WI38 (cell line): ENCODE measurements around the gene ZNF668.

Experiments
- H3K4me3 ChIP-seq: 2 replicates; pipeline ENCODE4 v1.5.1; 2011; ENCODE audit warnings: low read depth, mild to moderate bottlenecking, control low read depth, low read length
- TF ChIP-seq, protein P1 (sequence below): IDR thresholded peaks from 2 replicates; pipeline ENCODE4 v1.5.1; 2012; ENCODE audit warnings: low read depth, mild to moderate bottlenecking, control low read depth, low read length

ZNF668 gene

DNA sequence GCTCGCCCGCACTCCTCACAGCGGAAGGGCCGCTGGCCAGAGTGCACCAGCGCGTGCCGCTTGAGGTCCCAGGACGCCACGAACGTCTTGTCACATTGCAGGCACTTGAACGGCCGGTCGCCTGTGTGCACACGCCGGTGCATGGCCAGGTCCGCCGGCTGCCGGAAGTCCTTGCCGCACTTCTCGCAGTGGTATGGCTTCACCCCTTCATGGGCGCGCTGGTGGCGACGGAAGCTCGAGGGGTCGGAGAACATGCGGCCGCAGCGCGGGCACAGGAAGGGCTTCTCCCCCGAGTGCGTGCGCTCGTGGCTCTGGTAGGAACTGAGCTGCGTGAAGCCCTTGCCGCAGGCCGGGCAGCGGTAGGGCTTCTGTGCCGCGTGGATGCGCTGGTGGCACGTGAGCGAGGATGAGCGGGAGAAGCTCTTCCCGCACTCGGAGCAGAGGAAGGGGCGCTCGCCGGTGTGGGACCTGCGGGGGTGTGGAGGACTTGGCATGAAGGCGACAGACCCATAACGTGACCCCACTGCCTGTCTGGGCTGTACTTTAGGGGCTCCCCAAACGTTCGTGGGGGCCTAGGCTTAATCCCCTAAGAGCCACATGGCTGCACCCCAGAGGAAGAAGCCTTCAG, 12.1 kb downstream of the ZNF668 start:
- TF ChIP-seq, protein P1, sequence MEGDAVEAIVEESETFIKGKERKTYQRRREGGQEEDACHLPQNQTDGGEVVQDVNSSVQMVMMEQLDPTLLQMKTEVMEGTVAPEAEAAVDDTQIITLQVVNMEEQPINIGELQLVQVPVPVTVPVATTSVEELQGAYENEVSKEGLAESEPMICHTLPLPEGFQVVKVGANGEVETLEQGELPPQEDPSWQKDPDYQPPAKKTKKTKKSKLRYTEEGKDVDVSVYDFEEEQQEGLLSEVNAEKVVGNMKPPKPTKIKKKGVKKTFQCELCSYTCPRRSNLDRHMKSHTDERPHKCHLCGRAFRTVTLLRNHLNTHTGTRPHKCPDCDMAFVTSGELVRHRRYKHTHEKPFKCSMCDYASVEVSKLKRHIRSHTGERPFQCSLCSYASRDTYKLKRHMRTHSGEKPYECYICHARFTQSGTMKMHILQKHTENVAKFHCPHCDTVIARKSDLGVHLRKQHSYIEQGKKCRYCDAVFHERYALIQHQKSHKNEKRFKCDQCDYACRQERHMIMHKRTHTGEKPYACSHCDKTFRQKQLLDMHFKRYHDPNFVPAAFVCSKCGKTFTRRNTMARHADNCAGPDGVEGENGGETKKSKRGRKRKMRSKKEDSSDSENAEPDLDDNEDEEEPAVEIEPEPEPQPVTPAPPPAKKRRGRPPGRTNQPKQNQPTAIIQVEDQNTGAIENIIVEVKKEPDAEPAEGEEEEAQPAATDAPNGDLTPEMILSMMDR, result no peak

DNA sequence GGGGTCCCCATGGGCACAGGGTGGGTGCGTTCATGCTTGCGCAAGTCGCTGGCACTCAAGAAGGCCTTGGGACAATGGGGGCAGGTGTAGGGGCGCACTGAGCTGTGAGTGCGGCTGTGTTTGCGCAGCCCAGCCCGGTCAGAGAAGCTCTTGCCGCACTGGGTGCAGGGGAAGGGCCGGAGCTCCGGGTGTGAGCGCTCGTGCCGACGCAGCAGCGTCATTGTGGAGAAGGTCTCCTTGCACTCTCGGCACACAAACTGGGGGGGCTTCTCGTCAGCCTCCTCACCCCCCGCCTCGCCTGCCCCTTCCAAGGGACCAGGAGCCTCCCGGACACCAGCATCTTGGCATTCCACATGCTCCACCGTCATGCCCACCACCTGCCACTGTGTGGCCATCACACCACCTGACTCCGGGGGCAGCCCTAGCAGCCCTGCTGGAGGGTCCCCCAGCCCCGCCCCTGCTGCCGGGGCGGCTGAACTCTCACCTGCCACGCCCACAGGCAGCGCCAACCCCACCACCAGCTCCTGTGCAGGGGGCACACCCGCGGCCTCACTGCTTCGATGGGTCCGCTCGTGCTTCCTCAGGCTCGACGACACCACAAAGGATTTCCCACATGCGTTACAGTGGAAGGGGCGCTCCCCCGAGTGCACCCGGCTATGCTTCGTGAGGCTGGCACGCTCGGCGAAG, 12.8 kb downstream of the ZNF668 start:
- TF ChIP-seq, protein P1, result no peak

More for the DNA sequence above, 12.1 kb downstream of the ZNF668 start:
- H3K4me3 ChIP-seq, result no peak overlapping the region

DNA sequence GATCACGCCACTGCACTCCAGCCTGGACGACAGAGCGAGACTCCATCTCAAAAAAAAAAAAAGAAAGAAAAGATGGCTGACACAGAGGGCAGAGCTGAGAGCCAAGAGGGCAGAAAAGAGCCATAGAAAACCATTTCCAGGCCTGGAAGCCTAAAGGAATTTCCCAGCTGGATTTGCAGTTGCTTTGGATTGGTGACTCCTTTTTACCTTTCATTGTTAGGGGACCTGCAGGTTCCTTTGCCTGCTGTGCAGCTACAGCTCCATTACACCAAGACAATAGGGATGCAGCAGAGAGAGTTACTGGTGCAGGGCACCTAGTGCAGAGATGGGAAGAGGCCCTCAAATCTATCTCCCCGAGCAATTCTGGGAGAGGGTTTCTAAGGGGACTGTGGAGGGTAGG, 18.4 kb downstream of the ZNF668 start:
- TF ChIP-seq, protein P1, result no peak
- no peak overlapping the region for H3K4me3 ChIP-seq

More for the DNA sequence above, 12.8 kb downstream of the ZNF668 start:
- H3K4me3 ChIP-seq, result no peak overlapping the region

DNA sequence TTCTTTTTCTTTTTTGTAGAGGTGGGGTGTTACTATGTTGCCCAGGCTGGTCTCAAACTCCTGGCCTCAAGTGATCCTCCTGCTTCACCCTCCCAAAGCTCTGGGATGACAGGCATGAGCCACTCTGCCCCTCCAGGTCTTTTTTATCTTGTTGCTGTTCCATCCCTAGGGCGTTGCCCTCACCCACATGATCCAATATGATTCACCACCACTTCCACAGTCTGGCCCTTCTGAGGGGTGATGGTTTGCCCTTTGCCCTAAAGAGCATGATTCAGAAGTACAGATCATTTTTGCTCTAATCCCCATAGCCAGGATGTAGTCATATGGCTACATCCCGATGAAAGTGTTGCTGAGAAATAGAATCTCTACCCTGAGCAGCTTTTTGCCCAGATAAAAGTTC, 21.9 kb downstream of the ZNF668 start:
- TF ChIP-seq, protein P1, result no peak
- no peak overlapping the region for H3K4me3 ChIP-seq

DNA sequence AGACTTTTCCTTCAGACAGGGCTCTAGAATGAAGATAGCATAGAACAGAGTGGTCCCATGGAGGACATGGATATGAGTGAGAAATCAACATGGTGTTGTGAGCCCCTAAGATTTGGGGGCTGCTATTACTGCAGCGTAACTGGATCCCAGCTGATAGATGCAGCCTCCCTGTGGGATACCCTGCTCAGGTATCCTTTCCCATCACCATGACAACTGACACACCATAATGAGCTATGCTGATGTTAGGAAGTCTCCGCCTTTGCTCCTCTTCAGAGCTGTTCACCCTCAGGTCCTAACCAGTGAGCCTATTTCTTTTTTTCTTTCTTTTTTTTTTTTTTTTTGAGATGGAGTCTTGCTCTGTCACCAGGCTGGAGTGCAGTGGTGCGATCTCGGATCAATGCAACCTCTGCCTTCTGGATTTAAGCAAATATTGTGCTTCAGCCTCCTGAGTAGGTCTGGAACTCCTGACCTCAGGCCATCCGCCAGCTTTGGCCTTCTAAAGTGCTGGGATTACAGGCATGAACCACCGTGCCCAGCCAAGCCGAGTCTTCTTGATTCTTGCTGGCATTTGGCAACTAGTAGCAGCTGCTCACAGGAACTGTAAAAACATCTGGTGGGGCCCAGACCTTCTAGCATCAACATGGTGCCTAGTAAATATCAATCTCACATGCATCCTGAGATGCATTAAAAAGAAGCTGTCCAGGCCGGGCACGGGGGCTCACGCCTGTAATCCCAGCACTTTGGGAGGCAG, 23.6 kb downstream of the ZNF668 start:
- no peak overlapping the region for H3K4me3 ChIP-seq
- TF ChIP-seq, protein P1, result no peak

DNA sequence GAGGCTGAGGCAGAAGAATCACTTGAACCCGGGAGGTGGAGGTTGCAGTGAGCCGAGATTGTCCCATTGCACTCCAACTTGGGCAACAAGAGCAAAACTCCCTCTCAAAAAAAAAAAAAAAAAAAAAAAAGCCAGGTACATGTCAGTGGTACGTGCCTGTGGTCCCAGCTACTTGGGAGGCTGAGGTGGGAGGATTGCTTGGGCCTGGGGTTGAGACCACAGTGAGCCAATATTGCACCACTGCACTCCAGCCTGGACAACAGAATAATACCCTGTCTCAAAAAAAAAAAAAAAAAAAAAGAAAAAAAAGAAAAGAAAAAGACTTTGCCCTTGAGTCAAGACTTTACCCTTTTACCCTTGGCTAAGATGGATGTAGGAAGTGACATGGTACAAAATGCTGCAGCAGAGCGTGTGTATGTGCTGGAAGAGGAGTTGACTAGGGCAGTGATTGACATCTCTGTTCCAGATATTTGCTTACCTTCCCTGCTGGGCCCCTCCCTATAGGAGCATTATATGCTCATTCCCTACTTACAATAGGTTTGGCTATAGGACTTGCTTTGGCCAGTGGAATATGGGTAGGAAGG, 30.1 kb downstream of the ZNF668 start:
- TF ChIP-seq, protein P1, result no peak
- no peak overlapping the region for H3K4me3 ChIP-seq
